Colonic mucosa (tissue), 4 donors: ENCODE results near the gene NTRK2. TPM values are rescaled to one million over a fixed set of nuclear protein-coding genes. Genes with fewer than 3 reads are reported as not detected.

Source experiments
- DNase-seq: peaks from one replicate; pipeline ENCODE4 v3.0.0-alpha.2; 2020
- H3K27ac ChIP-seq: fragments of 200-600 bp; one replicate; pipeline ENCODE4 v1.8.0; 2021
- H3K27me3 ChIP-seq: fragments of 200-600 bp; one replicate; pipeline ENCODE4 v1.8.0; 2021
- H3K36me3 ChIP-seq: fragments of 200-600 bp; one replicate; pipeline ENCODE4 v1.8.0; 2021
- H3K4me1 ChIP-seq: fragments of 200-600 bp; one replicate; pipeline ENCODE4 v1.8.0; 2021; ENCODE audit warnings: mild to moderate bottlenecking
- H3K4me3 ChIP-seq: fragments of 200-600 bp; one replicate; pipeline ENCODE4 v1.8.0; 2021
- H3K9ac ChIP-seq, 2 donors: one replicate each; pipeline ENCODE4 v1.7.0; 2013; ENCODE audit warnings: control low read depth in 2 of 2, low read depth in 2 of 2, low read length in 2 of 2
- H3K9me3 ChIP-seq: fragments of 200-600 bp; one replicate; pipeline ENCODE4 v1.8.0; 2021
- CTCF ChIP-seq: fragments of 200-600 bp; IDR thresholded peaks from one replicate; pipeline ENCODE4 v1.8.0; 2022; ENCODE audit warnings: antibody characterized with exemption, mild to moderate bottlenecking
- intact Hi-C: fragments of 100-400 bp; cut with DNase I; formaldehyde crosslinking; loops from one replicate; pipeline ENCODE4 v1.14.1; 2022
- total RNA-seq, 2 donors: library from RNA; stranded (reverse); fragmentation: NEBNext Ultra II Directional in 1 of 2; extraction: Animal tissue kit (Norgen Biotek cat#: 25700) in 1 of 2; gene quantifications; one replicate each; pipeline ENCODE4 v1.2.1, GENCODE V29; 2021
- donor health status: healthy.
- donor health status: DM: no; HTN: no; CAD: no.
- donor health status: DM: no; HTN: no; CAD: no.

Gene NTRK2
- total RNA-seq, 2 donors from 2014 or later, result 0.52 to 2.3 TPM

GRCh38 chr9:84937581-84937980 is 268.1 kb downstream of the NTRK2 start:
- Histone ChIP-seq H3K4me1 (no peaks in the 10 kb centered on the region), H3K36me3 (no peaks in the 10 kb centered on the region), H3K27me3 (no peaks in the 10 kb centered on the region), H3K9me3 (no peaks in the 10 kb centered on the region), H3K9ac (no peak overlapping the region), H3K27ac (no peak overlapping the region), H3K4me3 (no peak overlapping the region)
- no peak for DNase-seq
- no peak for TF ChIP-seq CTCF
- intact Hi-C loops, result no loop called here

- Histone ChIP-seq H3K9ac (no peak overlapping the region), H3K4me3 (no peak overlapping the region), H3K27me3 (no peaks in the 10 kb centered on the region), H3K36me3 (no peaks in the 10 kb centered on the region), H3K4me1 (no peaks in the 10 kb centered on the region), H3K9me3 (no peaks in the 10 kb centered on the region), H3K27ac (no peak overlapping the region)
- DNase-seq, result no peak
- no peak for TF ChIP-seq CTCF
- intact Hi-C loops, result no loop called here
Measured at GRCh38 chr9:84939774-84940173, 270.2 kb downstream of the NTRK2 start.

- H3K4me3 ChIP-seq, result no peak overlapping the region
- DNase-seq, result no peak
- H3K9ac ChIP-seq, result no peak overlapping the region
- intact Hi-C loops, result no loop called here
- no peaks in the 10 kb centered on the region for H3K36me3 ChIP-seq
- no peak for TF ChIP-seq CTCF
- H3K9me3 ChIP-seq, result no peaks in the 10 kb centered on the region
- H3K27ac ChIP-seq, result no peak overlapping the region
- H3K4me1 ChIP-seq, result no peaks in the 10 kb centered on the region
- no peaks in the 10 kb centered on the region for H3K27me3 ChIP-seq
Measured at GRCh38 chr9:84940294-84940693, 270.8 kb downstream of the NTRK2 start.

GRCh38 chr9:84941792-84942191 is 272.3 kb downstream of the NTRK2 start:
- no peak for DNase-seq
- Histone ChIP-seq H3K4me1 (no peaks in the 10 kb centered on the region), H3K27me3 (no peaks in the 10 kb centered on the region), H3K9me3 (no peaks in the 10 kb centered on the region), H3K4me3 (no peak overlapping the region), H3K9ac (no peak overlapping the region), H3K27ac (peak overlapping the region; percentile 34), H3K36me3 (no peaks in the 10 kb centered on the region)
- no peak for TF ChIP-seq CTCF
- intact Hi-C loops, result no loop called here

- Histone ChIP-seq H3K27ac (no peak overlapping the region), H3K9me3 (no peaks in the 10 kb centered on the region), H3K9ac (no peak overlapping the region), H3K4me1 (no peaks in the 10 kb centered on the region), H3K27me3 (no peaks in the 10 kb centered on the region), H3K4me3 (no peak overlapping the region), H3K36me3 (no peaks in the 10 kb centered on the region)
- no peak for DNase-seq
- intact Hi-C loops, result no loop called here
- no peak for TF ChIP-seq CTCF
Measured at GRCh38 chr9:84943482-84944050, 274.0 kb downstream of the NTRK2 start.
